CD4-positive, alpha-beta T cell treated with Interleukin-10 for 1 hour (primary cell): ENCODE measurements around the gene AP2A2.
"Not testable (repeated sequence)": the region's sequence is repeated elsewhere in the genome, so short reads cannot be mapped to it uniquely, and the experiment has no call there.

Experiments
- DNase-seq: peaks from one replicate; pipeline ENCODE4 v3.0.0-alpha.2; 2020

AP2A2 gene

GRCh38 chr11:957212-957920 lies 31.7 kb downstream of the AP2A2 start:
- no peak for DNase-seq

DNA sequence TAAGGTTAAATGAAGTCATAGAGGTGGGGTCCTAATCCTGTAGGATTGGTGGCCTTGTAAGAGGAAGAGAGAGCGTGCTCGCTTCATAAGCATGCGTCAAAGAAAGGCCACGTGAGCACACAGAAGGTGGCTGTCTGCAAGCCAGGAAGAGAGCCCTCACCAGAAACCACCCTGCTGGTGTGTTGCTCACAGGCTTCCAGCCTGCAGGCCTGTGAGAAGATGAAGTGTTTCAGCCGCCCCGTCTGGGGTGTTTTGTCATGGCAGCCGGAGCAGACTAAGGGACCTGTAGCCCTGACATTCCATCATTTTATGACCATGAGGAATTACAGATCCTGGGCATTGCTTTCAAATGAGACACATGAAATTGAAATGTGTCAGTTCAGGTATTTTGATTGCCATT lies 32.4 kb downstream of the AP2A2 start:
- no peak for DNase-seq

GRCh38 chr11:959027-959426 lies 33.4 kb downstream of the AP2A2 start:
- no peak for DNase-seq

DNA sequence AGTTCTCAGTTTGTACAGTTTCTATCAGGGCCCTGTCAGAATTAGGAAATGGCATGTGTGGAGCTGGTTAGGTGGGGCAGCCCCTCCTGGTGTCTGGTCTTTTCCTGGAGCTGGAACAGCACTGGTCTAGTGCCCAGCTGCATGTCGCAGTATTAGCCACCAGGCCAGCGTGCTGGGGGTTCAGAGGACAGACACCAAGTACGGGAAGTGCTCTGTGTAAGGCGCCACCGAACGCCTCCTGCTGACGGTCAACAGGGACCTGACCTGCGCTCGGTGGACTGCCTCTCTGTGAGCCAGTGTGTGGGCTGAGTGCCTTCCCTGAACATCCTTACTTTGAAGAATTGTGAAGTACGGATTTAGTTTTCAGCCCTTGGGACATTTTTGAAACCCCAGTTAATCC lies 33.9 kb downstream of the AP2A2 start:
- no peak for DNase-seq

- DNase-seq, result peak; percentile 10
Measured at GRCh38 chr11:961310-961920, 35.7 kb downstream of the AP2A2 start.

GRCh38 chr11:961921-962320 lies 36.3 kb downstream of the AP2A2 start:
- DNase-seq, result no peak

DNA sequence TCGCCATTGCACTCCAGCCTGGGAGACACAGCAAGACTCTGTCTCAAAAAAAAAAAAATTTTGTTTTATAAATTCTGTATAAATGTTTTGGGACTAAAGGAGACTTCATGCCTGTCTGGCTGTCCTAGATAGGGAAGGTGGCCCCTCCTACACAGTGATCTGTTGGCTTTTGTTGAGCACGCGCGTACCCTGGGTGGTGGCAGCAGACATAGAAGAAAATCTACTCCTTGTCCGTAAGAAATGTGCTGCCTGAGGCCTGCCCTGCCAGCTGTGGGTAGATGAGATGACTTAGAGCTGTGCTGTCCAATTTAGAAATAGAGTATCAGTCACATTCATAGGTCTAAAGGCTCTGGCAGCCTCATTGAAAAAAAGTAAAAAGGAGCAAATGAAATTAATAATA lies 37.0 kb downstream of the AP2A2 start:
- no peak for DNase-seq

- DNase-seq, result no peak
Measured at GRCh38 chr11:963852-964251, 38.2 kb downstream of the AP2A2 start.

- no peak for DNase-seq
Measured at GRCh38 chr11:965206-965775, 39.6 kb downstream of the AP2A2 start.

GRCh38 chr11:967995-968751 lies 42.5 kb downstream of the AP2A2 start:
- no peak for DNase-seq

- DNase-seq, result no peak
Measured at GRCh38 chr11:968822-969221, 43.2 kb downstream of the AP2A2 start.

- no peak for DNase-seq
Measured at GRCh38 chr11:969651-970205, 44.1 kb downstream of the AP2A2 start.

GRCh38 chr11:970319-970871 lies 44.7 kb downstream of the AP2A2 start:
- peak; percentile 19 for DNase-seq

GRCh38 chr11:971092-971690 lies 45.5 kb downstream of the AP2A2 start:
- DNase-seq, result no peak

GRCh38 chr11:971731-972365 lies 46.2 kb downstream of the AP2A2 start:
- no peak for DNase-seq

DNA sequence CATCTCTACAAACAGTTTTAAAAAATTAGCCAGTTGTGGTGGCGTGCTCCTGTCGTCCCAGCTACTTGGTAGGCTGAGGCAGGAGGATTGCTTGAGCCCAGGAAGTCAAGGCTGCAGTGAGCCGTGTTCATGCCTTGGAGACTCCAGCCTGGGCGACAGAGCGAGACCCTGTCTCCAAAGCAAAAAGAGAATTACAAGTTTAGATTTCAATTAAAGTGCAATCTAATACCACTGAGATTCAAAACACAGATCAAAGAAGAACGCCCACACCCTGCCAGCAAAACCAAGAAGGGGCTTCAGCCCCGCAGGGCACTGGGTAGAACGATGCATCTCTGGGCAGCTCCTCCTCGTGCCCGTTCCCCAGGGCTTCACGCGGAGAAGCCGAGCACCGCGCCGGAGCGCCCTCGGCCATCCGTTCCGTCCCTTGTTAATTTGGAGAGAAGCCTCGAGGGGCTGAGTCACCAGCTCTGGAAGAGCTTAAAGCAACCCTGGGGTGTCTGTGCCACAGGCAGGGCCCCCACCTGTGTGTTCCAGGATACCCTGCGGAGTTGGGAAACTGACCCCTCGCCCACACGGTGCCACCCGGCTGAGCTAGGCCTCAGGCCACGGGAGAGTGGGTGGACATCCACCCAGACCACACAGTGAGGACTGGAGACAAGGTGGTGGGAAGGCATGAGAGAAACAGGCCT lies 47.0 kb downstream of the AP2A2 start:
- DNase-seq, result no peak

DNA sequence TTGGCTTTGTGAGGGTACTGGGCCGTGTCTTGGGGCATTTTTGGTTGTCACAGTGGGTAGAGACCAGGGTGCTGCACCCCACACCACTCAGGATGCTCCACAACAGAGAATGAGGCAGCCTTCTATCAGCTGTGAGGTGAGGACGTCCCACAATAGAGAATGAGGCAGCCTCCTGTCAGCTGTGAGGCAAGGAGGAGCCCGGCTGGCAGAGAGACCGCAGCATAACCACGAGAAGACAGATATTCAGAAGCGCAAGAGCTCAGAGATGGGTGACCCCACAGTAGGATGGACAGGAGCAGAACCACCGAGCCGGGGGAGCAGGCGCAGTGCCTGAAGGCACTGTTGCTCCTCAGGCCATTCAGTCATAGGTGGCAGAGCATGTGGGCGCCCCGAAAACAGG lies 47.6 kb downstream of the AP2A2 start:
- no peak for DNase-seq

GRCh38 chr11:975376-975775 lies 49.7 kb downstream of the AP2A2 start:
- DNase-seq, result not testable (repeated sequence)

DNA sequence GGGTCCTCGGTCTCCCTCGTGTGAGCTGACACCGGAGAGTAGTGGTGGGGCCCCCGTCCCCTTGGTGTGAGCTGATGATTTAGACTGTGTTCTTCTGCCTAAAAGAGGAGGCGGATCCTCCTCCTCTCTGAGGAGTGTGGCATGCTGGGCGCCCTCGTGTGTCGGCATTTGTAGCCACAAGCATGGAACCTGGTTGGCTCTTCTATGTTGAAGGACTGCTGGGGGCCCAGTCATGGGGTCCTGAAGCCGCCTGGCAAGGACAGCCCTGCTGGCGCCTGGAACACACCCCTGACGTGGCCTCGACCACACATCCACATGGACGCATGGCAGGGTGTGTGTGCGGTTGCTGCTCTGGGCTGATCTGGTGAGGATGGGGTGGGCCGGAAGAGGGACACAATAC lies 50.2 kb downstream of the AP2A2 start:
- peak; percentile 19 for DNase-seq

- DNase-seq, result no peak
Measured at GRCh38 chr11:976431-977160, 50.9 kb downstream of the AP2A2 start.
